ENCODE results near the gene BCL2L11. TPM values are rescaled to one million over a fixed set of nuclear protein-coding genes. Genes with fewer than 3 reads are reported as not detected.

Gene BCL2L11
- total and polyA plus RNA-seq, 2 experiments from 2014 or later, result 12.3 to 25.3 TPM

GRCh38 chr2:111091811-111092211, 28.9 kb upstream of the BCL2L11 start:
- no peaks in the 10 kb centered on the region for H3K36me3 ChIP-seq (replicated peaks; ENCODE audit: insufficient read depth, low read depth)
- TF ChIP-seq CTCF (IDR thresholded peaks at IDR 0.05; ENCODE audit: poor library complexity) (no peak), EZH2 (IDR thresholded peaks at IDR 0.05; ENCODE audit: borderline replicate concordance) (no peak), EZH2phosphoT487 (IDR thresholded peaks at IDR 0.05; ENCODE audit: low read depth, severe bottlenecking, unreplicated experiment) (no peak)
- H2AFZ ChIP-seq, result no peak overlapping the region
- H3K9me2 ChIP-seq (replicated peaks; ENCODE audit: insufficient read depth), result no peaks in the 10 kb centered on the region
- H3K4me1 ChIP-seq (ENCODE audit: insufficient read depth), result no peaks in the 10 kb centered on the region
- WGBS (ENCODE audit: low lambda C conversion rate, missing lambda C conversion rate), result 99% methylated on average over 3 of the region's 3 CpGs
- H3K79me2 ChIP-seq, result no peaks in the 10 kb centered on the region
- no peaks in the 10 kb centered on the region for H4K20me1 ChIP-seq (ENCODE audit: insufficient read depth, poor library complexity, severe bottlenecking)
- no peaks in the 10 kb centered on the region for H3K9me3 ChIP-seq (ENCODE audit: low read depth)
- no peak overlapping the region for H3K27ac ChIP-seq
- no peak overlapping the region for H3K4me3 ChIP-seq
- DNase-seq (ENCODE audit: low spot score), result no peak
- H3K27me3 ChIP-seq, result no peaks in the 10 kb centered on the region
- no peak overlapping the region for H3K4me2 ChIP-seq

- Histone ChIP-seq H2AFZ (no peak overlapping the region), H3K79me2 (no peaks in the 10 kb centered on the region), H3K9me3 (ENCODE audit: low read depth) (no peaks in the 10 kb centered on the region), H3K4me2 (no peak overlapping the region), H3K36me3 (replicated peaks; ENCODE audit: insufficient read depth, low read depth) (no peaks in the 10 kb centered on the region), H4K20me1 (ENCODE audit: insufficient read depth, poor library complexity, severe bottlenecking) (no peaks in the 10 kb centered on the region), H3K27me3 (no peaks in the 10 kb centered on the region), H3K4me1 (ENCODE audit: insufficient read depth) (no peaks in the 10 kb centered on the region), H3K9me2 (replicated peaks; ENCODE audit: insufficient read depth) (no peaks in the 10 kb centered on the region), H3K4me3 (no peak overlapping the region), H3K27ac (no peak overlapping the region)
- WGBS (ENCODE audit: low lambda C conversion rate, missing lambda C conversion rate), result 90% methylated on average over 2 of the region's 2 CpGs
- no peak for TF ChIP-seq EZH2 (IDR thresholded peaks at IDR 0.05; ENCODE audit: borderline replicate concordance)
- TF ChIP-seq EZH2phosphoT487 (IDR thresholded peaks at IDR 0.05; ENCODE audit: low read depth, severe bottlenecking, unreplicated experiment), result no peak
- no peak for TF ChIP-seq CTCF (IDR thresholded peaks at IDR 0.05; ENCODE audit: poor library complexity)
- no peak for DNase-seq (ENCODE audit: low spot score)
Measured at GRCh38 chr2:111094691-111095090, 26.0 kb upstream of the BCL2L11 start.

- Histone ChIP-seq H3K27me3 (no peaks in the 10 kb centered on the region), H3K79me2 (no peaks in the 10 kb centered on the region), H4K20me1 (ENCODE audit: insufficient read depth, poor library complexity, severe bottlenecking) (no peaks in the 10 kb centered on the region), H3K4me1 (ENCODE audit: insufficient read depth) (no peaks in the 10 kb centered on the region), H3K9me2 (replicated peaks; ENCODE audit: insufficient read depth) (no peaks in the 10 kb centered on the region), H3K36me3 (replicated peaks; ENCODE audit: insufficient read depth, low read depth) (no peaks in the 10 kb centered on the region), H3K27ac (no peak overlapping the region), H3K4me2 (no peak overlapping the region), H2AFZ (no peak overlapping the region), H3K9me3 (ENCODE audit: low read depth) (no peaks in the 10 kb centered on the region), H3K4me3 (no peak overlapping the region)
- WGBS (ENCODE audit: low lambda C conversion rate, missing lambda C conversion rate), result 93% methylated on average over 8 of the region's 8 CpGs
- no peak for DNase-seq (ENCODE audit: low spot score)
- TF ChIP-seq EZH2 (IDR thresholded peaks at IDR 0.05; ENCODE audit: borderline replicate concordance) (no peak), EZH2phosphoT487 (IDR thresholded peaks at IDR 0.05; ENCODE audit: low read depth, severe bottlenecking, unreplicated experiment) (no peak), CTCF (IDR thresholded peaks at IDR 0.05; ENCODE audit: poor library complexity) (no peak)
Measured at GRCh38 chr2:111095434-111095833, 25.3 kb upstream of the BCL2L11 start.

GRCh38 chr2:111099402-111099801, 21.3 kb upstream of the BCL2L11 start:
- Histone ChIP-seq H3K27me3 (no peaks in the 10 kb centered on the region), H3K36me3 (replicated peaks; ENCODE audit: insufficient read depth, low read depth) (no peaks in the 10 kb centered on the region), H3K4me1 (ENCODE audit: insufficient read depth) (no peaks in the 10 kb centered on the region), H3K27ac (no peak overlapping the region), H3K4me2 (no peak overlapping the region), H2AFZ (no peak overlapping the region), H4K20me1 (ENCODE audit: insufficient read depth, poor library complexity, severe bottlenecking) (no peaks in the 10 kb centered on the region), H3K9me3 (ENCODE audit: low read depth) (no peaks in the 10 kb centered on the region), H3K4me3 (no peak overlapping the region), H3K79me2 (no peaks in the 10 kb centered on the region), H3K9me2 (replicated peaks; ENCODE audit: insufficient read depth) (no peaks in the 10 kb centered on the region)
- no peak for DNase-seq (ENCODE audit: low spot score)
- TF ChIP-seq EZH2 (IDR thresholded peaks at IDR 0.05; ENCODE audit: borderline replicate concordance) (no peak), EZH2phosphoT487 (IDR thresholded peaks at IDR 0.05; ENCODE audit: low read depth, severe bottlenecking, unreplicated experiment) (no peak), CTCF (IDR thresholded peaks at IDR 0.05; ENCODE audit: poor library complexity) (no peak)
- 67% methylated on average over 3 of the region's 3 CpGs for WGBS (ENCODE audit: low lambda C conversion rate, missing lambda C conversion rate)

Data from hepatocyte (in vitro differentiated cells).